CD4-positive, CD25-positive, alpha-beta regulatory T cell (primary cell): ENCODE measurements around the gene EVX2. TPM values are rescaled to one million over a fixed set of nuclear protein-coding genes. Genes with fewer than 3 reads are reported as not detected.
A peak's percentile ranks its signal among the peaks of the same experiment; 100 is the strongest.

Experiments
- ATAC-seq, 2 donors: fragments of 150-1000 bp; cut with Tn5 transposase; one replicate each; pipeline ENCODE4 v1.10.0; 2021; ENCODE audit warnings: low read depth in 2 of 2, moderate number of reproducible peaks in 2 of 2, moderate library complexity in 1 of 2
- DNase-seq, 3 donors: peaks; one replicate each; pipeline versions ENCODE4 v3.0.0 to v3.0.0-alpha.2; 2012 to 2022; ENCODE audit warnings: mixed read lengths in 1 of 3
- H3K27ac ChIP-seq: one replicate; pipeline ENCODE4 v1.7.0; 2013; ENCODE audit warnings: mild to moderate bottlenecking, low read length; ENCODE audit not compliant: insufficient read depth, poor library complexity, severe bottlenecking
- H3K27me3 ChIP-seq: one replicate; pipeline ENCODE4 v1.7.0; 2013; ENCODE audit warnings: low read length; ENCODE audit not compliant: control insufficient read depth, insufficient read depth
- H3K36me3 ChIP-seq: one replicate; pipeline ENCODE4 v1.7.0; 2013; ENCODE audit warnings: mild to moderate bottlenecking, low read length, moderate library complexity; ENCODE audit not compliant: control insufficient read depth, insufficient read depth
- H3K4me1 ChIP-seq: 2 replicates; pipeline ENCODE4 v1.7.0; 2013; ENCODE audit warnings: mild to moderate bottlenecking, low read length; ENCODE audit not compliant: insufficient read depth, control insufficient read depth, poor library complexity, severe bottlenecking
- H3K4me3 ChIP-seq: one replicate; pipeline ENCODE4 v1.7.0; 2013; ENCODE audit warnings: low read depth, mild to moderate bottlenecking, low read length, moderate library complexity
- H3K9me3 ChIP-seq, 2 experiments: 1 replicate in 1 of 2; 2 replicates in 1 of 2; pipeline ENCODE4 v1.7.0; 2013; ENCODE audit warnings: low read length in 2 of 2, mild to moderate bottlenecking in 1 of 2, moderate library complexity in 1 of 2; ENCODE audit not compliant: control insufficient read depth in 2 of 2
- H3K27ac Mint-ChIP-seq, 3 donors: one replicate each; pipeline ENCODE4 v1.8.0; 2020 to 2022; ENCODE audit warnings: mild to moderate bottlenecking in 3 of 3, mixed read lengths in 3 of 3, moderate library complexity in 2 of 3
- H3K27me3 Mint-ChIP-seq: one replicate; pipeline ENCODE4 v1.8.0; 2022; ENCODE audit warnings: mild to moderate bottlenecking, mixed read lengths
- H3K36me3 Mint-ChIP-seq: one replicate; pipeline ENCODE4 v1.8.0; 2020; ENCODE audit warnings: mixed read lengths
- H3K4me1 Mint-ChIP-seq, 4 donors: one replicate each; pipeline ENCODE4 v1.8.0; 2020 to 2022; ENCODE audit warnings: mixed read lengths in 4 of 4, mild to moderate bottlenecking in 1 of 4
- H3K4me3 Mint-ChIP-seq, 4 donors: one replicate each; pipeline ENCODE4 v1.8.0; 2020 to 2022; ENCODE audit warnings: mild to moderate bottlenecking in 4 of 4, mixed read lengths in 4 of 4, moderate library complexity in 3 of 4
- H3K9me3 Mint-ChIP-seq, 7 donors: one replicate each; pipeline ENCODE4 v1.8.0; 2020 to 2022; ENCODE audit warnings: mixed read lengths in 7 of 7, mild to moderate bottlenecking in 3 of 7, moderate library complexity in 2 of 7
- polyA plus RNA-seq, 4 donors: library from polyadenylated mRNA; unstranded; fragments of 300-500 nt; fragmentation: Illumina TruSeq; gene quantifications; one replicate each; pipeline ENCODE4 v1.2.3, GENCODE V29; 2021
- total RNA-seq: library from RNA; stranded (reverse); gene quantifications from one replicate; pipeline ENCODE4 v1.2.3, GENCODE V29; 2022

The EVX2 gene
- total and polyA plus RNA-seq, 5 donors from 2014 or later: not detected

- Mint-ChIP-seq H3K9me3 (peaks cover 0 to 22% (median 3%) of the 10 kb centered on the region in 7 donors), H3K36me3 (peaks cover 5% of the 10 kb centered on the region), H3K4me3 (no peak overlapping the region), H3K27me3 (peaks cover 91% of the 10 kb centered on the region), H3K27ac (no peak overlapping the region), H3K4me1 (peaks cover 4 to 8% (median 6%) of the 10 kb centered on the region in 4 donors)
- DNase-seq (no peak), ATAC-seq (no peak)
- Histone ChIP-seq H3K27me3 (peaks cover 69% of the 10 kb centered on the region), H3K27ac (no peak overlapping the region), H3K9me3 (peaks cover 3 to 24% of the 10 kb centered on the region in 2 experiments), H3K4me1 (no peaks in the 10 kb centered on the region), H3K4me3 (no peak overlapping the region), H3K36me3 (no peaks in the 10 kb centered on the region)
Measured at GRCh38 chr2:176114120-176114929, 30.6 kb upstream of the EVX2 start.

DNA sequence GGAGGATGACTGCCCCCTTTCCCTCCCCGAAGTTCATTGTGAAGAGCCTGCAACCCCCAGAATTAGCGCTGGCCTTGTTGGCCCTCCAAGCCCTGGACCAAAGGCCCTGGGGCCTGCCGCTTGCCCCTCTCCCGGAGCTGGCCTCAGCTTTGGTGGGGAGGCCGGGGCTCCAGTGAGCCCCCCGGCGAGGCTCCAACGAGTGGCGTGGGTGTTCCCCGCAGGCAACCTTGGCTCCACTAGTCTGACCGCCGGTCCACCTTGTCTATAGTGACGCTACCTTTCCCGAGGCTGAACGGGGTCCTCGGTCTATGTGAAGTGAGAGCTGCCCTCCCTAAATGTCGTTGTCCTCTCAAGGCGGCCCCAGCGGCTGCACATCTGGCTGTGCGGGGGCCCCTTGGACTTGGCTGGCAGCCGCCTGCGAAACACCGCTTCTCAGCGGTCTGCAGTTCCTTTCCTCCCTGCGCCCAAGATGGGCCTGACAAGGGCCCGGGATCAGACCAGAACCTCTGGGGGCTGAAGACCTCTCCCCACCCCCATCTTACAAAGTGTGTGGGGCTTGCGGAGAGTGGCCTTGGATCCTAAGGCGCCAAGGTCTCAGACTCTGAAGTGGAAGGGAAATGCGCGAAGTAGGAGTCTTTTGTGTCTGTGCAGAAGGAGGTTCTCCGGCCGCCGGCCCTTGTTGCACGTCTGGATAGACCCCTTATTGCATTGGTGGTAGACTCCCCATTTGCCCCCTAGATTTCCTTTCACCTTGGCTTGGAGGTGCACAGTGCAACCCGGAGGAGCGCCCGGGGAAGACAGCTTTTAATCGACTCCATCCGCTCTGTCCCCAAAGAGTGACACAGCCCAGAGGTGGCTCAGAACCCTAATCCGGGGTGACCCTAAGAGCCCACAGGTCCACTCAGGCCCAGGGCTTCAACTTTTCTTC is 28.9 kb upstream of the EVX2 start:
- Mint-ChIP-seq H3K27me3 (peaks cover 88% of the 10 kb centered on the region), H3K27ac (no peak overlapping the region), H3K9me3 (peaks cover 0 to 22% (median 2%) of the 10 kb centered on the region in 7 donors), H3K36me3 (peaks cover 4% of the 10 kb centered on the region), H3K4me3 (peak overlapping the region in 2 of 4 donors; percentile 22 to 54), H3K4me1 (peaks cover 0 to 14% (median 7%) of the 10 kb centered on the region in 4 donors)
- Histone ChIP-seq H3K27ac (no peak overlapping the region), H3K4me1 (no peaks in the 10 kb centered on the region), H3K36me3 (no peaks in the 10 kb centered on the region), H3K9me3 (peaks cover 0 to 26% of the 10 kb centered on the region in 2 experiments), H3K27me3 (peaks cover 59% of the 10 kb centered on the region), H3K4me3 (no peak overlapping the region)
- ATAC-seq (no peak), DNase-seq (no peak)

GRCh38 chr2:176111846-176112374 is 28.1 kb upstream of the EVX2 start:
- no peak overlapping the region for H3K4me3 ChIP-seq
- H3K27ac Mint-ChIP-seq: peak overlapping the region in 1 of 3 donors; percentile 56
- peaks cover 0 to 20% of the 10 kb centered on the region in 2 experiments for H3K9me3 ChIP-seq
- peaks cover 85% of the 10 kb centered on the region for H3K27me3 Mint-ChIP-seq
- H3K36me3 ChIP-seq: no peaks in the 10 kb centered on the region
- no peak overlapping the region for H3K27ac ChIP-seq
- peaks cover 0 to 17% (median 8%) of the 10 kb centered on the region in 4 donors for H3K4me1 Mint-ChIP-seq
- H3K36me3 Mint-ChIP-seq: peaks cover 4% of the 10 kb centered on the region
- H3K9me3 Mint-ChIP-seq: peaks cover 0 to 21% (median 2%) of the 10 kb centered on the region in 7 donors
- no peak for DNase-seq
- peaks cover 3% of the 10 kb centered on the region for H3K4me1 ChIP-seq
- H3K4me3 Mint-ChIP-seq: no peak overlapping the region
- peaks cover 56% of the 10 kb centered on the region for H3K27me3 ChIP-seq
- no peak for ATAC-seq

GRCh38 chr2:176111309-176111663 is 27.5 kb upstream of the EVX2 start:
- H3K4me1 Mint-ChIP-seq: peaks cover 0 to 20% (median 9%) of the 10 kb centered on the region in 4 donors
- H3K4me1 ChIP-seq: peaks cover 8% of the 10 kb centered on the region
- H3K36me3 ChIP-seq: no peaks in the 10 kb centered on the region
- H3K27me3 ChIP-seq: peaks cover 54% of the 10 kb centered on the region
- peaks cover 0 to 16% (median 2%) of the 10 kb centered on the region in 7 donors for H3K9me3 Mint-ChIP-seq
- ATAC-seq (no peak), DNase-seq (peak in 1 of 3 donors; percentile 38)
- no peak overlapping the region for H3K27ac ChIP-seq
- H3K4me3 Mint-ChIP-seq: peak overlapping the region in 2 of 4 donors; percentile 5 to 54
- H3K9me3 ChIP-seq: peaks cover 0 to 14% of the 10 kb centered on the region in 2 experiments
- H3K27me3 Mint-ChIP-seq: peaks cover 84% of the 10 kb centered on the region
- H3K36me3 Mint-ChIP-seq: peaks cover 4% of the 10 kb centered on the region
- H3K27ac Mint-ChIP-seq: no peak overlapping the region
- H3K4me3 ChIP-seq: no peak overlapping the region

- Mint-ChIP-seq H3K4me1 (peaks cover 0 to 26% (median 13%) of the 10 kb centered on the region in 4 donors), H3K27me3 (peaks cover 88% of the 10 kb centered on the region), H3K9me3 (peaks cover 0 to 16% (median 2%) of the 10 kb centered on the region in 7 donors), H3K27ac (no peak overlapping the region), H3K36me3 (peaks cover 4% of the 10 kb centered on the region), H3K4me3 (peak overlapping the region in 1 of 4 donors; percentile 54)
- H3K27ac ChIP-seq: no peak overlapping the region
- H3K4me1 ChIP-seq: peaks cover 8% of the 10 kb centered on the region
- H3K27me3 ChIP-seq: peaks cover 57% of the 10 kb centered on the region
- DNase-seq: no peak
- H3K9me3 ChIP-seq: peaks cover 0 to 14% of the 10 kb centered on the region in 2 experiments
- H3K4me3 ChIP-seq: no peak overlapping the region
- H3K36me3 ChIP-seq: no peaks in the 10 kb centered on the region
- ATAC-seq: no peak
Measured at GRCh38 chr2:176110415-176111308, 26.9 kb upstream of the EVX2 start.

DNA sequence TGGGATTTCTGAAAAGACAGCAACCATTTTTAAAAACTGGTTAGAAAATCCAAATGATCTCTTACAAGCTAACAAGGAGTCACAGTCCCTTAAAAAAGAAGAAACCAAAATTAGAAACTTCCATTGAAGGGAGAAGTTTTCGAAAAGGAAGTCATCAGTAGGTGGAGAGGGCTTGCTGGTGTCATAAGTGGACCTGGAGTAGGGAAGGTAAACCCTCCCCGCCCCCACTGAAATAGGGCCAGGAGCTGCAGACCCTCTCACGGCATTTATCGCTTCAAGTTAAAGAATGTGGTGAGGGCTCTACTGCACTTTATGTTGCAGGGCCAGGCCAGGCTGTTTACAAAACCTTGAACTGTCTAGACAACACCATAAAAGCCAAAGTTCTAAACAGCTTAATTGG is 26.2 kb upstream of the EVX2 start:
- H3K36me3 ChIP-seq: no peaks in the 10 kb centered on the region
- Mint-ChIP-seq H3K4me3 (no peak overlapping the region), H3K9me3 (peaks cover 0 to 16% (median 2%) of the 10 kb centered on the region in 7 donors), H3K36me3 (peaks cover 4% of the 10 kb centered on the region), H3K4me1 (peaks cover 0 to 31% (median 14%) of the 10 kb centered on the region in 4 donors), H3K27me3 (peaks cover 88% of the 10 kb centered on the region), H3K27ac (peak overlapping the region in 1 of 3 donors; percentile 48)
- no peak for ATAC-seq
- peaks cover 8% of the 10 kb centered on the region for H3K4me1 ChIP-seq
- peaks cover 51% of the 10 kb centered on the region for H3K27me3 ChIP-seq
- H3K4me3 ChIP-seq: no peak overlapping the region
- H3K27ac ChIP-seq: no peak overlapping the region
- DNase-seq: no peak
- peaks cover 0 to 14% of the 10 kb centered on the region in 2 experiments for H3K9me3 ChIP-seq
